Spinal cord (tissue), 10 donors: ENCODE data around the gene NEURL1. TPM values are rescaled to one million over a fixed set of nuclear protein-coding genes. Genes with fewer than 3 reads are reported as not detected.
A peak's percentile ranks its signal among the peaks of the same experiment; 100 is the strongest.

Experiments used
- DNase-seq, 6 donors: peaks; one replicate each; pipeline versions ENCODE4 v3.0.0 to v3.0.0-alpha.2; 2013 to 2015; ENCODE audit warnings: low spot score in 6 of 6, low read depth in 4 of 6
- H3K27ac ChIP-seq: one replicate; pipeline ENCODE4 v1.5.1; 2013; ENCODE audit warnings: low read depth, low read length, control low read depth
- H3K27me3 ChIP-seq: one replicate; pipeline ENCODE4 v1.6.1; 2013; ENCODE audit warnings: low read length; ENCODE audit not compliant: control insufficient read depth, insufficient read depth
- H3K36me3 ChIP-seq: one replicate; pipeline ENCODE4 v1.6.1; 2013; ENCODE audit warnings: low read length; ENCODE audit not compliant: control insufficient read depth, insufficient read depth
- H3K4me1 ChIP-seq: one replicate; pipeline ENCODE4 v1.6.1; 2013; ENCODE audit warnings: low read length; ENCODE audit not compliant: control insufficient read depth, insufficient read depth
- H3K4me3 ChIP-seq: one replicate; pipeline ENCODE4 v1.5.1; 2013; ENCODE audit warnings: low read depth, low read length, control low read depth
- H3K9me3 ChIP-seq: one replicate; pipeline ENCODE4 v1.6.1; 2013; ENCODE audit warnings: low read length; ENCODE audit not compliant: control insufficient read depth, insufficient read depth
- WGBS: methylation state at CpG from one replicate; pipeline ENCODE4 v1.1.5; 2013; ENCODE audit warnings: missing lambda C conversion rate; ENCODE audit not compliant: insufficient coverage; 5-methylcytosine and 5-hydroxymethylcytosine counted together
- polyA plus RNA-seq, 2 donors: library from polyadenylated mRNA; unstranded; fragments of 120-200 nt; gene quantifications; one replicate each; pipeline ENCODE4 v1.2.1, GENCODE V29; 2013; ENCODE audit not compliant: insufficient read length in 2 of 2
- total RNA-seq, 2 donors: library from RNA; depleted of rRNA in 1 of 2; stranded (reverse); fragments of 120-200 nt in 1 of 2; fragments of >200 nt in 1 of 2; gene quantifications; one replicate each; pipeline versions ENCODE4 v1.2.3 to v1.2.4, GENCODE V29; 2013 to 2014
- donor health status: healthy.

NEURL1 gene
- total and polyA plus RNA-seq, 4 donors, result 7.3 to 34.8 (median 18.2) TPM

GRCh38 chr10:103584216-103585010, 90.9 kb downstream of the NEURL1 start:
- WGBS, result 5% methylated on average over 111 of the region's 111 CpGs
- DNase-seq, result peak in 4 of 6 donors; percentile 20 to 79 (median 55)

GRCh38 chr10:103585011-103585405, 91.5 kb downstream of the NEURL1 start:
- no peak for DNase-seq
- H3K4me3 ChIP-seq, result no peak overlapping the region
- H3K4me1 ChIP-seq, result peaks cover 6% of the 10 kb centered on the region
- no peaks in the 10 kb centered on the region for H3K9me3 ChIP-seq
- peaks cover 4% of the 10 kb centered on the region for H3K27me3 ChIP-seq
- 54% methylated on average over 31 of the region's 32 CpGs for WGBS
- H3K36me3 ChIP-seq, result peaks cover 17% of the 10 kb centered on the region
- H3K27ac ChIP-seq, result no peak overlapping the region

More at GRCh38 chr10:103584216-103585010, 90.9 kb downstream of the NEURL1 start:
- Histone ChIP-seq H3K4me1 (peaks cover 6% of the 10 kb centered on the region), H3K36me3 (peaks cover 15% of the 10 kb centered on the region), H3K9me3 (no peaks in the 10 kb centered on the region), H3K4me3 (peak overlapping the region; percentile 28), H3K27me3 (peaks cover 4% of the 10 kb centered on the region), H3K27ac (no peak overlapping the region)

GRCh38 chr10:103587073-103587472, 93.6 kb downstream of the NEURL1 start:
- Histone ChIP-seq H3K4me3 (no peak overlapping the region), H3K36me3 (peaks cover 24% of the 10 kb centered on the region)
- no peak for DNase-seq

GRCh38 chr10:103589074-103589630, 95.6 kb downstream of the NEURL1 start:
- no peak overlapping the region for H3K4me3 ChIP-seq
- H3K9me3 ChIP-seq, result no peaks in the 10 kb centered on the region
- H3K36me3 ChIP-seq, result peaks cover 35% of the 10 kb centered on the region
- WGBS, result 81% methylated on average over 15 of the region's 15 CpGs
- peaks cover 2% of the 10 kb centered on the region for H3K27me3 ChIP-seq
- no peak for DNase-seq
- no peak overlapping the region for H3K27ac ChIP-seq
- H3K4me1 ChIP-seq, result peaks cover 3% of the 10 kb centered on the region

More at GRCh38 chr10:103587073-103587472, 93.6 kb downstream of the NEURL1 start:
- no peak overlapping the region for H3K27ac ChIP-seq
- H3K4me1 ChIP-seq, result peaks cover 3% of the 10 kb centered on the region
- no peaks in the 10 kb centered on the region for H3K9me3 ChIP-seq
- H3K27me3 ChIP-seq, result peaks cover 4% of the 10 kb centered on the region

GRCh38 chr10:103590060-103590459, 96.6 kb downstream of the NEURL1 start:
- Histone ChIP-seq H3K27ac (no peak overlapping the region), H3K4me3 (no peak overlapping the region), H3K4me1 (peaks cover 3% of the 10 kb centered on the region), H3K27me3 (no peaks in the 10 kb centered on the region), H3K9me3 (no peaks in the 10 kb centered on the region), H3K36me3 (peaks cover 32% of the 10 kb centered on the region)
- WGBS, result 91% methylated on average over 20 of the region's 20 CpGs
- no peak for DNase-seq

GRCh38 chr10:103590744-103591291, 97.3 kb downstream of the NEURL1 start:
- WGBS, result 93% methylated on average over 3 of the region's 6 CpGs
- peaks cover 31% of the 10 kb centered on the region for H3K36me3 ChIP-seq
- DNase-seq, result no peak
- H3K4me3 ChIP-seq, result no peak overlapping the region
- H3K27me3 ChIP-seq, result no peaks in the 10 kb centered on the region
- H3K9me3 ChIP-seq, result no peaks in the 10 kb centered on the region
- H3K27ac ChIP-seq, result no peak overlapping the region
- peaks cover 3% of the 10 kb centered on the region for H3K4me1 ChIP-seq

- DNase-seq, result peak in 2 of 6 donors; percentile 45 to 51
- H3K9me3 ChIP-seq, result no peaks in the 10 kb centered on the region
- no peak overlapping the region for H3K4me3 ChIP-seq
- peaks cover 3% of the 10 kb centered on the region for H3K4me1 ChIP-seq
- no peak overlapping the region for H3K27ac ChIP-seq
- 66% methylated on average over 14 of the region's 15 CpGs for WGBS
- H3K36me3 ChIP-seq, result peaks cover 31% of the 10 kb centered on the region
- H3K27me3 ChIP-seq, result no peaks in the 10 kb centered on the region
Observed at GRCh38 chr10:103592186-103593021, 98.9 kb downstream of the NEURL1 start.

- DNase-seq, result no peak
- H3K9me3 ChIP-seq, result no peaks in the 10 kb centered on the region
- H3K27ac ChIP-seq, result no peak overlapping the region
- no peaks in the 10 kb centered on the region for H3K27me3 ChIP-seq
- H3K4me3 ChIP-seq, result no peak overlapping the region
- 76% methylated on average over 3 of the region's 3 CpGs for WGBS
- H3K4me1 ChIP-seq, result peaks cover 3% of the 10 kb centered on the region
- peaks cover 31% of the 10 kb centered on the region for H3K36me3 ChIP-seq
Observed at GRCh38 chr10:103593022-103593570, 99.6 kb downstream of the NEURL1 start.
